COLO829 (cell line): ENCODE data around the gene CLK4.

ENCODE experiments used
- DNase-seq: peaks from one replicate; pipeline ENCODE4 v3.0.0; 2012; ENCODE audit warnings: low spot score

The CLK4 gene

GRCh38 chr5:178626484-178627258 lies at the start of gene CLK4:
CLK4 (minus strand) TSS chr5:178627050; CDS start chr5:178623416, 3,634 bp downstream.
- DNase-seq: peak; percentile 87

DNA sequence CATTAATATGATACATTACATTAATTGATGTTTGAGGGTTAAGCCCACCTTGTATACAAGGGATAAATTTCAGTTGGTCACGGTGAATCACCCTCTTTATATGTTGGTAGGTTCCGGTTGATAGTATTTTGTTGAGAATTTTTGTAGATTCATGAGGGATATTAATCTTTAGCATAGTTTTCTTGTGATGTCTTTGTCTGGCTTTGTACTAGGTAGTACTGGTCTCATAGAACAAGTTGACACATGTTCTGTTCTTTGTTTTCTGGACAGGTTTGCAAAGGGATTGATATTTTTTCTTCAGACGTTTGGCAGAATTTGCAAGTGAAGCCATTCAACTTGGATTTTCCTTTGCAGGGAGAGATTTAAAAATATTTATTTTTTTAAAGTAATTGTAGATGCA lies 49.1 kb upstream of the CLK4 start:
- DNase-seq: no peak

DNA sequence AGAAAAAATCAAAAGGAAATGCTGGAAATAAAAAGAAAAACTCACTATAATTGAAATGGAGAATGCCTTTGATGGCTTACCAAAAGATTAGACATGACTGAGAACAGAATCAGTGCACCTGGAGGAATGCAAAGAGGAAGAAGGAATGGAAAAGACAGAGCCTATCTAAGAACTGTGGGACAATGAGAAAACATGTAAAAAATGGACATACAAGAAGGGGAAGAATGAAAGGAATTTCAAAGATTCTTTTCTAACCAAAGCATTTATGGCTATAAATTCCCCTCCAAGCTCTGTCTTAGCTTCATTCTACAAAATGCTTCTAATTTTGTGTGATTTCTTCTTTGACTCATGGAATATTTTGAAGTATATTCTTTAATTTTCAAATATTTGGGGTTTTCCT lies 47.5 kb upstream of the CLK4 start:
- no peak for DNase-seq

- DNase-seq: no peak
Measured at GRCh38 chr5:178673801-178674295, 47.0 kb upstream of the CLK4 start.

GRCh38 chr5:178672630-178673029 lies 45.8 kb upstream of the CLK4 start:
- DNase-seq: no peak

GRCh38 chr5:178671602-178672144 lies 44.8 kb upstream of the CLK4 start:
- DNase-seq: no peak

DNA sequence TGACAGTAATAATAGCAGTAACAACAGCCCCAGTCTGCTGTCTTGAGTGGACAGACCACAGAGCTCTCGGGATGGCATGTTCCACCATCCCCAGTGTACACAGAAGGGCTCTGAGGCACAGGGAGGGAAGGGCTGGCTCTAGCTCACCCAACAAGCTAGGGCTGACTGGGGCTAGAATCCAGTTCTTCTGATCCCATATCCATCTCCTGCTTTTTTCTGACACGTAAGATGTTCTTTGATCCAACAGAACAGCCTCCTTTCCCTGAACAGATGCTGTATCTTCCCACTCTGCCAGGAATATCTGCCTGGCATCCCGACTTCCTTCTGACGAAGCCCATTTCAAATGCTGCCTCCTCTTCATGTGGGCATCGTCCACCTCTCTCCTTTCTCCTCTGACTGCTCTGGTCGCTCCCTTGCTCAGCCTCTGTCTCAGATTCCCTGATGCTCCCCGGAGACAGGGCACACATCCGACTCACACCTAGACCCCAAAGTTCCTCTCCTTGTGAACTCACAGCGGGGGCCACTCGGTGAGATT lies 43.6 kb upstream of the CLK4 start:
- no peak for DNase-seq

- DNase-seq: no peak
Measured at GRCh38 chr5:178668579-178668978, 41.7 kb upstream of the CLK4 start.

DNA sequence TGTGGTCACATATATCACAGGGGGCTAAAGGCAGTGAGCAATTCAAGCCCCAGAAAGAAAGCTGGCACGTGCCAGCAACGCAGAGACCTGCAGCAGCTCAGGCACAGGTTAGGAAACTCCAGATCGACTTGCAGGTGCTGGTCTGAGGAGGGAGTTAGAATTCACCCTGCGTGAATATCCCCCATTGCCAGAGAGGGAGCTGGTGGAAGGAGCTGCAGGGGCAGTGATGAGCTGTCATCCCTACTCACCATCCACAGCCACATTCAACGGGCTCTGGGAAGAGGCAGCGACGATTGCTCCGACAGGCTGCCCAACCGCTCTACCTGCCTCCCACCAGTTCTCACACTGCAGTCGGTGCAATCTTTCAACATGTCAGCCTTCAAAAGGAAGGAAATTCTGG lies 40.8 kb upstream of the CLK4 start:
- DNase-seq: no peak

- peak; percentile 27 for DNase-seq
Measured at GRCh38 chr5:178667101-178667500, 40.3 kb upstream of the CLK4 start.

GRCh38 chr5:178664141-178664540 lies 37.3 kb upstream of the CLK4 start:
- DNase-seq: no peak

DNA sequence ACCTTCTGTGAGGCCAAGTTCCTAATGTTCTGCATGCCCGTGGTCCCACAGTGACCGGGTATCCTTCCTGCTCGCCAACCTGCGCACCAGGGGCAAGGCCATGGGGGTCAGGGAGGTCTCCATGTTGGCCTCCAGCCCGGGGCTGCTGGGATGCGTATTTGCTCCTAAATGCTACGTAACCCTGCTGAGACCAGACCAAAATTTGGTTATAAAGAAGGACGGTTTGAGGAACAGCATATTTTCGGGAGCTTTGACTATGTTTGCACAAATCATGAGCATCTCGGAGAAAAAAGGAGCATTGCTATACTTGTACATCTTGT lies 35.7 kb upstream of the CLK4 start:
- no peak for DNase-seq

- no peak for DNase-seq
Measured at GRCh38 chr5:178661836-178662540, 35.1 kb upstream of the CLK4 start.

DNA sequence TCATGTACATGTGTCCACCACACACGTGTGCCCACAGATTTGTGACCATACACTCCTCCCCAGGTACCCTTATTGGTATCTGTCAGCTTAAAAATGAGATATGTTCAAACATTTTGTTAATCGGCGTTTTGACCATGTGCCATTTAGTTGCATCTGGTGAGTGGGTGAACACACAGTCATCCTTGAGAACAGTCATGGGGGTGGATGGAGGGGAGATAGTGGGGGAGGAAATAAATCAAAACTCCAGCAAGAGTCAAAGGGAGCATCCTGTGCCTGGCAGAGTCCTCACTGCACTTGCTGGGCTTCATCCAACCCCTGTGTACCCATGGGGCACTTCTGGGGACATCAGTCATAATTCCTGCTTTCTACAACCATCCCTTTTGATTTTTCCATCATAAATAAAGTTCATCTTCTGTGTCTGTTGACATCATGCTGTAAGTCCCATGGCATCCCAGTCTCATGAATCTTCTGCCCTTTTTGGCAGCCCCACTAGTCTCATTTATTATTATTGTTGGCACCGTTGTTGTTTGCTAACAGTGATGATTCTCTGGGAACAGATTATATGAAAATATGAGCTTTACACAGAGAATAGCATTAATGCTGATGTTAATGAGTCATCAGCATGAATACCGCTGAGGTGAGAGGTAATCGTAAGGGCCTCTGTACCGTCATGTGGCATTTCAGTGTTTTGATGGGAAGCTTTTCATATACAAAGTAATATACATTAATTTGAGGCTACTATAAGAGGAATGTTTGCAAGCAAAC lies 24.4 kb upstream of the CLK4 start:
- DNase-seq: no peak

DNA sequence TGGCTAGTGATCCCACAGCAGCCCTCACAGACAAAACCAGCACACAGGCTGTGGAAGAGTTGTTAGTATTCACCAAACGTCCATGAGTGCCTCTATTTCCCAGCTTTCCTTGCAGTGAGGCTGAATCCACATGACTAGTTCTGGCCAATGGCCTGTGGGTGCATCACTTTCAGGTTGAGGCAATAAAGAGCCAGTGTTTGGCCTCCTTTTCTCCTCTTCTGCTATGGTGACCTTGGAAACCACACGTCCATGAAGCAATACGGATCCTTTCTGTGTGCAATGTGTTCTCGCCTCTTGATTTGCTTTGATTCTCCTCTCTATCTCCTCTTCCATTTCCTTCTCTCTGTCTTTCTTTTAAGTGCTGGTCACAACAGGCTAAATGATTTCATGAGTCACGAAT lies 23.4 kb upstream of the CLK4 start:
- DNase-seq: no peak

DNA sequence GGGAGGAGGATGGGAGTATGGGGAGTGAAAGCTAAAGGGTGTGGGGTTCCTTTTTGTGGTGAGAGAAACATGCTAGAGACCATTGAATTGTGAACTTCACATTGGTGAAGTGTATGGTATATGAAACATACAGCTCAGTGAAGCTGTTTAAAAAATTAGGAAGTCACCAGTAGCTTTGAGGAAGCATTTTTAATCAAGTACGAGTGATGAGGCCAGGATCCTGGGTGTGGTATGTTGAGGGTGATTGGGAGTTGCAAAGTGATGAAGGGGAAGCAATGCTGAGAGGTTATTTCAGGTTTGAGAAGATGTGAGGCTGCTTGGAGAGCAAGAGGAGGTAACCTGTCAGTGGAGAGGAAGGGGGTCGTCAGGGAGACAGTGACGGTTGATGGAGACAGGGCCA lies 22.7 kb upstream of the CLK4 start:
- no peak for DNase-seq

DNA sequence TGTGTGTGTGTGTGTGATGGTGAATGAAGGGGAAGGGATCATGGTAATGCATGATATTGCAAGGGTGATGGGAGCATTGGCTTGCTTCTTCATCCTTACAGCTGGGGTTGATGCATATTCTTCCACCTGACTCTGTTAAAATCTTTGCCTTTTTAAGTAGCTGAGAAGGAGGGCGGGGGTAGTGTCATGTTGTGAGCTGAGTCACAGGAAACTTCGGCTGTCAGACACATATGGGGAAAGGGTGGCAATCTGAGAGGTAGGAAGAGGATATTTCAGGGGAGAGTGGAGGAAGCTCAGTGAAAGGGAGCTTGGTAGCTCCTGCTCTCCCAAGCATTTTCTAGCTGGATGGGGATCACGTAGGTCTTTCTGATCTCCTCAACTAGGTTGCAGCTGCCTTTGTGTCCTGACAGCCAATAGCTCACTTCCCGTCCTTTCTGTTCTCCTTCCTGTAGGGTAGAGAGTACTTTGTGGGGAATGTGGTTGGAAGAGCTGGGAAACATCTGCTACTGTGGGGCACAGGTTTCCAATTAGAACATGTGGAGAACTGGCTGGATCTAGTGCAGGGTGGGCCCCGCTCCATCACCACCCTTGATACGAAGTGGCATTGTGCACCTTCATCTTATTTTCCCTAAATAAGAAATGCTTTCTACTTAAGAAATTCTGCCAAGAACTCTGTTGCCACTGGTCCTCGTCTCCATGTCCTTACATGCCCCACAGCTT lies 18.1 kb upstream of the CLK4 start:
- DNase-seq: no peak

DNA sequence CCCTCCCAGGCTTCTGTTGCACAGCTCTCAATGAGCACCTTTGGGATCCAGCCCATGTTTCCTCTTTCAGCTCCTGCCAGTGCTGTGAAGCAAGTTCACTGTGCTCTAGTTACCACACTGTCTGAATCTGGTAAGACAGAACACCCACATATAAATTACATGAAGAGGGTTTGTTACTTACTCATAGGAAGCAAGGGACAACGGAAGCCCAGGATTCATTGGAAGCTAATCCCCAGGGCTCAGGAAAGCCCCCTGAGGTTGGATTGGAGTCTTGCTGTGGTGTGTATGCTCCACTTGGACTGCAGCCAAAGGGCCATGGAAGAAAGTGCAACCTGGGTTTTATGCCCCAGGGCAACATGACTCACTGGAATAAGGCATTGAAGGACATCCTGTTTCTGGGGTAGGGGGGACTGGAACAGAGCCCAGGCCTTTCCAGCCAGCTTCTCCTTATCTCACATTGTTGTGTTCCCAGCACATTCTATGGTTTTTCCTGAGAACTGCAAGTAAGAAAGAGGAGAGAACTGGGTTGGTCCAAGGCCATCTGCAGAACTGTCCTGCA lies 15.6 kb upstream of the CLK4 start:
- DNase-seq: peak; percentile 92

GRCh38 chr5:178641711-178642110 lies 14.9 kb upstream of the CLK4 start:
- no peak for DNase-seq

GRCh38 chr5:178640331-178641045 lies 13.6 kb upstream of the CLK4 start:
- DNase-seq: no peak
